Stomach (tissue), 4 donors: ENCODE data around the gene MTHFD1.

Source experiments
- EP300 ChIP-seq: sonication (generic); formaldehyde crosslinking; IDR thresholded peaks from one replicate; pipeline ENCODE4 v1.6.1; 2017; ENCODE audit warnings: antibody characterized with exemption
- POLR2A ChIP-seq, 4 donors: fragments of 450-650 bp; IDR thresholded peaks; one replicate each; pipeline ENCODE4 v1.6.1; 2016; ENCODE audit warnings: antibody characterized with exemption in 4 of 4, control low read depth in 2 of 4, mild to moderate bottlenecking in 1 of 4, moderate library complexity in 1 of 4
- POLR2AphosphoS5 ChIP-seq, 3 donors: sonication (generic); formaldehyde crosslinking; IDR thresholded peaks; one replicate each; pipeline ENCODE4 v1.6.1; 2016; ENCODE audit warnings: antibody characterized with exemption in 3 of 3
- TF ChIP-seq, protein P1 (sequence below), 7 experiments: fragments of 450-650 bp in 4 of 7; fragments of 200-600 bp in 3 of 7; sonication (generic) in 3 of 7; IDR thresholded peaks; one replicate each; pipeline ENCODE4 v1.5.1; 2016 to 2019; ENCODE audit warnings: antibody characterized with exemption in 7 of 7, control low read depth in 2 of 7, mild to moderate bottlenecking in 1 of 7

GRCh38 chr14:64508215-64508776 lies 120.1 kb downstream of the MTHFD1 start:
- TF ChIP-seq, protein P1, sequence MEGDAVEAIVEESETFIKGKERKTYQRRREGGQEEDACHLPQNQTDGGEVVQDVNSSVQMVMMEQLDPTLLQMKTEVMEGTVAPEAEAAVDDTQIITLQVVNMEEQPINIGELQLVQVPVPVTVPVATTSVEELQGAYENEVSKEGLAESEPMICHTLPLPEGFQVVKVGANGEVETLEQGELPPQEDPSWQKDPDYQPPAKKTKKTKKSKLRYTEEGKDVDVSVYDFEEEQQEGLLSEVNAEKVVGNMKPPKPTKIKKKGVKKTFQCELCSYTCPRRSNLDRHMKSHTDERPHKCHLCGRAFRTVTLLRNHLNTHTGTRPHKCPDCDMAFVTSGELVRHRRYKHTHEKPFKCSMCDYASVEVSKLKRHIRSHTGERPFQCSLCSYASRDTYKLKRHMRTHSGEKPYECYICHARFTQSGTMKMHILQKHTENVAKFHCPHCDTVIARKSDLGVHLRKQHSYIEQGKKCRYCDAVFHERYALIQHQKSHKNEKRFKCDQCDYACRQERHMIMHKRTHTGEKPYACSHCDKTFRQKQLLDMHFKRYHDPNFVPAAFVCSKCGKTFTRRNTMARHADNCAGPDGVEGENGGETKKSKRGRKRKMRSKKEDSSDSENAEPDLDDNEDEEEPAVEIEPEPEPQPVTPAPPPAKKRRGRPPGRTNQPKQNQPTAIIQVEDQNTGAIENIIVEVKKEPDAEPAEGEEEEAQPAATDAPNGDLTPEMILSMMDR (IDR thresholded peaks at IDR 0.05), result no peak
- TF ChIP-seq EP300 (no peak), POLR2AphosphoS5 (IDR thresholded peaks at IDR 0.05) (no peak), POLR2A (IDR thresholded peaks at IDR 0.05) (no peak)
